ENCODE results near the gene ATG10.
"Not testable (repeated sequence)": the region's sequence is repeated elsewhere in the genome, so short reads cannot be mapped to it uniquely, and the experiment has no call there.

Gene ATG10

GRCh38 chr5:81971712-81972491, at the start of gene ATG10:
Gene ATG10, plus strand, starts transcription at chr5:81972023. Its CDS starts 15,548 bp downstream, at chr5:81987571.
- peak; percentile 81 for DNase-seq (ENCODE audit: low spot score)

DNA sequence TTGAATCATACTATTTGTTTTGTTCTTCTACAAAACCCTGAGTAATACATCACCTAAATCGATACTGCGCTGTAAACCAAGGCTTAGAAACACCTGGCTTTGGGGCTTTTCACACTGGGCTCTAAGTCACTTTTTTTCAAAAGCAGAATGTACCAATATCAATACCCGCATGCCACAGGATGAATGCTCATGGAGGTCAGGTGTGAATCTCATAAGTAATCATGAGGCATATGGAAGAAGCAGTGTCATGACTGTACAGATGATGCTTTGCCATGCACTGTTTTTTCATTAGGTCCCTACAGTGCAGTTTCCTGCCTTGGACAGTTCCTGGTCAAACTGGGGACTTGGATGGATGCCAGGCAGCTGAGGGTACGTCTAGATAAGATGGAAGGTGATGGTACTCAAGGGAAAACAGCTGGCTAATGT, 49.0 kb upstream of the ATG10 start:
- no peak for DNase-seq (ENCODE audit: low spot score)

DNA sequence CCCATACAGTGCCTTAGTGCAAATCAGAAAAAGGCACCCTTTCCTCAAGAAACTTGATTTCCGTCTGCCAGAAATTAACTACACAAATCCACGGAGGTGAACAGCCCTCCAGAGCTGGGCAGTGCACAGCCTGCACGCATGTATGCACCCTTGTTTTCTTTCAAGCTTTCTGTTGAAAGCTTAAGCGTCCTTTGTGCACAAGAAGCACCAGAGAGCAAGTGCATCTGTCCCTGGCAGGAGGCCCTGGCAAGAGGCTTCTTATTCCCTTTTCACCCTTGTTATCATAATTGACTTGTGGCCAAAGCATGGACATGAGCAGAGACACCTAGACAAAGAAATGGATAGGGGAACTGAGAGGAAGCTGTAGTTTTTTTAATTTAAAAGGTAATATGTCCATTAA, 47.4 kb upstream of the ATG10 start:
- no peak for DNase-seq (ENCODE audit: low spot score)

DNA sequence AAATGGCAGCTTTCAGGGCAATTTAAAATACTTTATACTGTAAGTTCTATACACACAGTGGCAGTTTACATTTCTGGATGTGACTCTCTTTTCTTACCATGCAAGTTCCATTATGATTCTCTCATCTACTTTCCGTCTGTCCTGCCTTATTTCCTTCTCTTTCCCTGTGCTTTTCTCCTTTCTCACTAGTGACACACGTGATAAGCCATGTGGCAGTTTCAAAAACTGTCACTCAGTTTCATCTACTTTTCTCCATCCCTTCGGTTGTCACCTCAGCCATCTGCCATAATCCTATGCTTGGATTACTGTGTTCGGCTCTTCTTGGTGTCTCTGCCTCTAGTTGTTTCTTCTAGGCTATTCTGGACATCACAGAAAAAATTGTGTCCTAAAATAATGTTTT, 46.8 kb upstream of the ATG10 start:
- no peak for DNase-seq (ENCODE audit: low spot score)

- no peak for DNase-seq (ENCODE audit: low spot score)
Measured at GRCh38 chr5:81925981-81926380, 45.8 kb upstream of the ATG10 start.

GRCh38 chr5:81936066-81936465, 35.8 kb upstream of the ATG10 start:
- DNase-seq (ENCODE audit: low spot score): no peak

DNA sequence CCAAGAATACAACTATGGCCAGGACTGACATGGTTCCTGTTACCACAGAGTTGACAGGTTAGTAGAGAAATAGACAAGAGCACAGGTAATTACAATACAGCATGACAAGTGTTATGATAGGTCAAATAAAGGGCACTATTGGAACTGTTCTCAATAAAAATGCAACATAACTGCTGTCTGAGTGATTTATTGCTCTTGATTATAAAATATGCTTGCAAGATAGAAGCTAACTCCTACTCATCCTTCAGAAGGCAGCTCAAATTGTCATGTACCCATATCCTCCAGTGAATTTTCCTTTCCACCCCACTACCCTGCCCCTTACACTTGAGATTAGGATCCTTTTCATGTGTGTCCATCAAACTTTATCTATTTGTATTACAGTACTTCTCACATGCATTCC, 35.1 kb upstream of the ATG10 start:
- DNase-seq (ENCODE audit: low spot score): no peak

DNA sequence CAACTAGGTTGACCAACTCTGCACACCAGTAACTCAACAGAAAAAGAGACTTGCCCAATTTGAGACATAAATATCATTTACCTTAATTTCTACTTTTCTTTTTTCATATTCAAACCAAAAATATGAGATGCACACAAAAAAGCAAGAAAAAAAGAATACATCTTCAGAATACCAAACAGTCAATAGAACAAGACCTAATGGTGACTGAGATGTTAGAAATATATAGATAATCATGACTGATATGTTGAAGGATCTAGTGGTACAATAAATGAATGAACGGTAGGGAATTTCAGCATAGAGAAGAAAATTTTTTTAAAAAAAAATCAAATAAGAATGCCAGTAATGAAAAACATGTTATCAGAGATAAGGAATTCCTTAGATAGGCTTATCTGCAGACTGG, 29.1 kb upstream of the ATG10 start:
- DNase-seq (ENCODE audit: low spot score): no peak

DNA sequence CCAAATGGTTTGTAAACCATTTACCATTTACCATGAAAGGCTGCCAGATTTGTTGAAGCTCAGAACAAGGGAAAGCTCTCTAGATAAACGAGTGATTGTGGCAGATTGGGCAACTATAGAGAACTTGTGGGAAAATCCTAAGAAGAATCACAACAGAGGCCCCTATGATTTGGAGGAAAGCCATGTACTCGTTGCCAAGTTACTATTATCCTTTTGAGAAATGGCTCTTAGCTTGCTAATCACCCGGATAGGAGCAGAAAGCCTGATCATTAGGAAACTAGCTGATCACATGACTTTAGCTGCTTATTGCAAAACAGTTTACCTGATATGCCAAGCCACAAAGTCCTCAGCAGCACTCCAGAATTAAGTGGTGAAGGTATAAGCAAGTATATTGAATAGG, 23.5 kb upstream of the ATG10 start:
- DNase-seq (ENCODE audit: low spot score): no peak

DNA sequence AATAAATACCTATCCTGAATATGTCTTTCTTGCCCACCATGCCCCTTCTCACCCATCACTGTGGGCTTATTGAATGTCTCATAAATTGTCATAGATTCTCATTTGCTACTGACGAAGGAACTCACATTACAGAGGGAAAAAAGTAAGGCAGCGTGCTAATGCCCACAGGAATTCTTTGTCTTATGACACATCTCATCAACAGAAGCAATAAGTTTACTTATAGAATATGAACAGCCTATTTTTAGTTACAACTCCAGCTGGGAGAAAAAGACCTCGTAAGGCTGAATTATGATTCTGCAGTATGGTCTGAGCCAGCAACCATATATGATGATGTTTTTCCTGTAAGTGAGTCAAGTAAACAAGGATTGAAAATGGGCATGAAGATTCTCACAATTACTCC, 22.4 kb upstream of the ATG10 start:
- no peak for DNase-seq (ENCODE audit: low spot score)

DNA sequence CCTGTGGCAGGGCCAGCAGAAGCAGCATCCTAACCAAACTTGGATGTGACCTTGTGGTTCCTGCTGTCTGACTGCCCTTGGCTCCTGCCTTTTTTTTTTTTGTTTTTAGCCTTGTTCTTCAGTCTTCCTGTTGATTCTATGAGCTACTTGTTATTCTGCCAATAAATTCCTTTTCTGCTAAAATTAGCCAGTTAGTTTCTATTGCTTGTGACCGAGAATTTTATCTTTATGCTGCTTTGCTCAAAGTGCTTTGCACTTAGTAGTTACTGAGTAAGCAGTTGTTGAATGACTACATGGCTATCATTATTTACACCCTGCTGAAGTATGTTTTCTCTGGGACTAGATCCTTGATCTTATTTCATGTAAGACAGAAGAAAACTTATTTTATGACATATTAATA, 20.8 kb upstream of the ATG10 start:
- no peak for DNase-seq (ENCODE audit: low spot score)

DNA sequence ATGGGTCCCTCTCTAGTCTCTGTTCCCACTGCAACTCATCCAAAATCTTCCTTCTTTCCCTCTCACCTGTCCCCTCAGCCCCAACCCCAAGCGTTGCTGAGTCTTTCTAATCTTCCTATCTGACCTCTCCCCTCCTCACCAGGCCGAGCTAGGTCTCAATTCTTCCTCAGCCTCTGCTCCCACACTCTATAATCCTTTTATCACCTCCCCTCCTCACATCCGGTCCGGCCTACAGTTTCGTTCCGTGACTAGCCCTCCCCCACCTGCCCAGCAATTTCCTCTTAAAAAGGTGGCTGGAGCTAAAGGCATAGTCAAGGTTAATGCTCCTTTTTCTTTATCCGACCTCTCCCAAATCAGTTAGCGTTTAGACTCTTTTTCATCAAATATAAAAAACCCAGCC, 17.0 kb upstream of the ATG10 start:
- DNase-seq (ENCODE audit: low spot score): not testable (repeated sequence)

DNA sequence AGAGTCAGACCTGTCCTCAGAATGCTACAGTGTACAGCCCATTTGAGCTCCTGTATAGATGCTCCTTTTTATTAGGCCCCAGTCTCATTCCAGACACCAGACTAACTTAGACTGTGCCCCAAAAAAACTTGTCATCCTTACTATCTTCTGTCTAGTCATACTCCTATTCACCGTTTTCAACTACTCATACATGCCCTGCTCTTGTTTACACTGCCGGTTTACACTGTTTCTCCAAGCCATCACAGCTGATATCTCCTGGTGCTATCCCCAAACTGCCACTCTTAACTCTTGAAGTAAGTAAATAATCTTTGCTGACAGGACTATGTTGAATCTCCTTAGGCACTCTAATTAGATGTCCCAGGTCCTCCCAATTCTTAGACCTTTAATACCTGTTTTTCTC, 13.7 kb upstream of the ATG10 start:
- not testable (repeated sequence) for DNase-seq (ENCODE audit: low spot score)

GRCh38 chr5:81961651-81962440, 10.0 kb upstream of the ATG10 start:
- no peak for DNase-seq (ENCODE audit: low spot score)

DNA sequence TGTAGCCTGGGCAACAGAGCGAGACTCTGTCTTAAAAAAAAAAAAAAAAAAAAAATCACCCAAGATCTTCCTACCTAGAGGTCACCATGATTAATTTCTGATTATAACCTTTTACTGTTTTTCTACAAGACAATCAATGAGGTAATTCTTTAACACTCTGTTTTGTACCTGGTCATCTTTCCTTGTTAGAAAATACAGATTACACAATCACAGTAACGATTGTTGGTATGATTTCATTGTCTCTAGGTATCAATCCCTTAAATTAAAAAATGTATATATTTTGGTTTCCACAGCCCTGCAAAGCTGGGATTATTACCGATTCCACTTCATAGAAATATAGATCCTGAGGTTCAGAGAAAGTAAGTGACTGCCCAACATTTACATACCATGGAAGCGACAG, 8.3 kb upstream of the ATG10 start:
- DNase-seq (ENCODE audit: low spot score): no peak

GRCh38 chr5:81965524-81965923, 6.3 kb upstream of the ATG10 start:
- DNase-seq (ENCODE audit: low spot score): no peak

DNA sequence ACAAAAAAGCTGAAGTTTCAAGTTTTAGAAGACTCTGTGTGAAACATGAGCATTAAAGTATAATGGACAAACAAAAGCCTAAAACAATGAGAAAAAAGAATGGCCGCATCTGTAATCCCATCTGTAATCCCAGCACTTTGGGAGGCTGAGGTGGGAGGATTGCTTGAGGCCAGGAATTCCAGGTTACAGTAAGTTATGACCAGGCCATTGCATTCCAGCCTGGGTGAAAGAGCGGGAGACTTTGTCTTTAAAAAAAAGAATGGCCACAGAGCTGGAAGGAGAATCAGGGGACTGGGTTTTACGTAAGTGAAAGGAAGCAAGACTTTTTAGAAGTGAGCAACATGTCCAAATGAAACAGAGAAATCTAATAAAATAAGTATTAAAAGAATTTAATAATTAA, 2.6 kb upstream of the ATG10 start:
- no peak for DNase-seq (ENCODE audit: low spot score)

- DNase-seq (ENCODE audit: low spot score): no peak
Measured at GRCh38 chr5:81969912-81970311, 1.9 kb upstream of the ATG10 start.

DNA sequence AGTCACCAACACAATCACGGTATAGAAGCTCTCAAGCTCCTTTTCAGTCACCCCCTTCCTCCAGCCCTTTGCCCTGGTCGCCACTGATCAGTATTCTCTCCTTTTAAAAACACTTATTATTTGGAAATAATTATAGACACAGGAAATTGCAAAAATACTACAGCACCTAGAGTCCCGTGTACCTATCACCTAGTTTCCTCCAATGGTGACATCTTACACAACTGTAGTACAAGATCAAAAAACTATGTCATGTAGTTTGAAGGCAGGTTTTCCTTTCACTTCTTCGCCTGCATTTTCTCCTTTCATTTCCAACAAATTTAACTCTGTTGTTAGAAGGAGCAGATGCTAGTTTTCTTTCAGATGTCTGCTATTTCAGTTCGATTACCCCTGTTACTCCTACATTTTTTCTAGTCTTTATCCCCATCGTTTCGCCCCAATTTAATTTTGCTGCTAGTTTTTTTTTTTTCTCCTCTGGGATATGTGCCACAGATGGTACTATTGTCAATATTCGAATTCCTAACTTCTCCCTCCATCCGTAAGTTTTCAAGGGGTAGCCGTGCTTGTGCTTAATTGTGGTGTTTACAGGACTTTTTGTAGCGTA, 612 bp upstream of the ATG10 start:
- no peak for DNase-seq (ENCODE audit: low spot score)

GRCh38 chr5:81972492-81972783, 615 bp downstream of the ATG10 start:
- no peak for DNase-seq (ENCODE audit: low spot score)

GRCh38 chr5:81980160-81980559, 8.3 kb downstream of the ATG10 start:
- DNase-seq (ENCODE audit: low spot score): no peak

GRCh38 chr5:81980598-81981260, 8.9 kb downstream of the ATG10 start:
- no peak for DNase-seq (ENCODE audit: low spot score)

GRCh38 chr5:81982172-81982685, 10.4 kb downstream of the ATG10 start:
- not testable (repeated sequence) for DNase-seq (ENCODE audit: low spot score)

All from hematopoietic multipotent progenitor cell treated with erythropoietin and hydrocortisone succinate and interleukin-3 and kit ligand, for 17 days (in vitro differentiated cells).